ENCODE results near the gene ADARB2.
"Not testable (repeated sequence)": the region's sequence is repeated elsewhere in the genome, so short reads cannot be mapped to it uniquely, and the experiment has no call there.

The ADARB2 gene

GRCh38 chr10:1232164-1232911 is 505.0 kb downstream of the ADARB2 start:
- DNase-seq, result no peak

GRCh38 chr10:1230592-1231275 is 506.6 kb downstream of the ADARB2 start:
- no peak for DNase-seq

DNA sequence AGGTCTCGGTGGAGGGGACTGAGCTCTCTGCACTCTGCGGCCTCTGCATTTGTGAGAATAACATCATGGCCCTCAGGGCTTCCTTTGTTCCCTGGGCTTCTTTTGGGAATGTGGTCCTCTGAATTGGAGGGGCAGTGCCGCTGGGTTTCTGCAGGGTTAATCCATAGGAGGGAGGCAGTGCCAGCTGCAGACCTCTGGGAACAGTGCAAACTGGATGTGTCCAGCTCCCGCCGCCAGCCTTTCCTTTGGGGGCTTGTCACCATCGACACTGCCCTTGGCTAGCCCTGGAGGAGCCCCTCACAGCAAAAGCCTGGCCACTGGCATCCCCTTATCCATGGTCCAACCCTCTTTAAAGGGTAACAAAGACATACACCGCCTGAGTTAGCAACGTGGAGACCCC is 507.2 kb downstream of the ADARB2 start:
- DNase-seq, result no peak

GRCh38 chr10:1229574-1229973 is 507.8 kb downstream of the ADARB2 start:
- DNase-seq, result no peak

- no peak for DNase-seq
Observed at GRCh38 chr10:1229116-1229515, 508.2 kb downstream of the ADARB2 start.

DNA sequence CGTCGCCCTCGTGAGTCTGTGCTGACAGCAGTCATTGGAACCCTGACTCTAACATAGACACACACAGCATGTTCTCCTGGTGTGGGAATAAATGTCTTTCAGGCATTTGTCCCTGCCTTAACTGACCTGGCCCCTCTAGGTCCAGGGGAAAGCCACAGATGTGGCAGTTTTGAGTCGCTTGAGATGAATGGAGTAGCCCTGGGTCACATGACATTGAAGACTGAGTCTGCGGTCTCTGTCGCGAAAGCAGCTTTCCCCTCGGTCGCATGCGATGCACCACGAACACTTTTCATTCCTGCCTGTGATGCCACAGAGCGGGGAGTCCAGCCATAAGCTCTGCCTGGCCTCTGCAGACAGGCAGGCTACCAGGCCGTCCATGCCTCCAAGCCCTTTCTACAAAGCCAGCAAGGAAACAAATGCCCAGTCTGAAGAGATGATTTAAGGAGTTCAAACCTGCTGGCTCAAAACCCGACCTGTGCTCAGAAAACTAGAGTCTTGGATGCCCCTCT is 508.8 kb downstream of the ADARB2 start:
- DNase-seq, result no peak

GRCh38 chr10:1227510-1228402 is 509.6 kb downstream of the ADARB2 start:
- no peak for DNase-seq

- DNase-seq, result not testable (repeated sequence)
Observed at GRCh38 chr10:1226907-1227306, 510.4 kb downstream of the ADARB2 start.

DNA sequence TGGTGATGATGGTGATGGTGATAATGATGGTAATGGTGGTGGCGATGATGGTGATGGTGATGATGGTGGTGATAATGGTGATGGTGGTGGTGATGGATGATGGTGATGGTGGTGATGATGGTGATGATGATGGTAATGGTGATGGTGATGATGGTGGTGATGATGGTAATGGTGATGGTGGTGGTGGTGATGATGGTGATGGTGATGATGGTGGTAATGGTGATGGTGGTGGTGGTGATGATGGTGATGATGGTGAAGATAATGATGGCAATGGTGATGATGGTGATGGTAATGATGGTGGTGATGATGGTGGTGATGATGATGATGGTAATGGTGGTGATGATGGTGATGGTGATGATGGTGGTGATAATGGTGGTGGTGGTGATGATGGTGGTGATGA is 517.5 kb downstream of the ADARB2 start:
- not testable (repeated sequence) for DNase-seq

- no peak for DNase-seq
Observed at GRCh38 chr10:1217661-1218060, 519.7 kb downstream of the ADARB2 start.

- no peak for DNase-seq
Observed at GRCh38 chr10:1217237-1217587, 520.1 kb downstream of the ADARB2 start.

DNA sequence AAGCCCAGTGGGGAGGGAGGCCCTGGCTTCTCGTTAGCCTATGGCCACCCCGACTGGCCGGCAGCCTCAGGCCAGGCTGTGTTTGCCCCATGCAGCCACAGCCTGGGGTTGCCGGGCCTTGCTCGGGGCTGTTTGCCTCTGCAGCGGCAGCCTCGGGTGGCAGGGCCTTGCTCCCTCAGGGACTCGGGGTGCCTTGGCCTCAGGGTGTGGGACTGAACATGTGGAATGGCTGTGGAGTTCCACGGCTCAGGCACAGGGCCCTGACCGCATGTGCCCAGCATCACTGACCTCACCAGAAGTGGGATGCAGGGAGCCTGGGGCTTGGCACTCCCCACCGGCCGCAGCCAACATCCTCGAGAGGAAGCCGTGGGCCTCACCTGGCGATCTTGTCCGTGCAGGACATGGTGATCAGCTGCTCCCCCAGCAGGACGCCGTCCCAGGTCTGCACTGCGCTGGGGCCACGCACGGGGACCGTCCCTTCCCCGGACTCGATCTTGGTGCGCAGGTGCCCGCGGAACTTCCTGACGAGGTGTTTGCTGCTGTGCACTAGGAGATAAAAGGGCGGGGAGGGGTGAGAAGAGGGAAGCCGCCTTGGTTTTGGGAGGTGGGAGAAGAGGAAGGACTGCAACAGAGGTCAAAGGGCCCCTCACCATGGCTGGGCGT is 520.6 kb downstream of the ADARB2 start:
- no peak for DNase-seq

- no peak for DNase-seq
Observed at GRCh38 chr10:1215862-1216573, 521.3 kb downstream of the ADARB2 start.

DNA sequence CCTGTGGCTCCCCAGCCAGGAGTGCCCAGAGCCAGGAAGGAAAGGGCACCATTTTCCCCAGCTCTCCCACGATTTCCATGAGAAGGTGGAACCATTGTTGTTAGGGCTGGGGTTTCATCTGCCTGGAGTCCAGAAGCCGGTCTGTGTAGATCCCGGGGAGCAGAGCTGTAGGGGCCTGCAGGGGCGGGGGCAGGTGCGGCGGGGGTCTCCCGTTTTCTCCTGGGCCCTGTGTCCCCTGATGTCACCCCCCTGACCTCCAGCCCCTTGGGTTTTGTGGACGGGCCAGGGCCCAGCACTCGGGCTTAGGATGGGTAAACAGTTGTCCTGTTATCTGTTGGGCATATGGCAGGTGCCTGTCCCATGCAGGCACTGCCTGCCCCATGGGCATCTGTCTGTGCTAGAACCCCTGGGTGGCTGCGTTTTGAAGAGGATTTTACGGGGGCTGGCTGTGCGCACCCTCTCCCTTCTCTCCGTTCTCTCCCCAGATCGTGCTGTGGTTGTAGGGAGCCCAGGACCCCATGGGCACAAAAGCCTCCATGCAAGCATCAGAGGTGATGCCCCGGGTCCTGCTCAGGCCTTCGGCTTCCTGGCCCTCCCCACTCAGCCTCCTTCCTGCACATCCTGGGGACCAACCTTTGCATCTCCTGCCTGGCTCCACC is 522.3 kb downstream of the ADARB2 start:
- no peak for DNase-seq

DNA sequence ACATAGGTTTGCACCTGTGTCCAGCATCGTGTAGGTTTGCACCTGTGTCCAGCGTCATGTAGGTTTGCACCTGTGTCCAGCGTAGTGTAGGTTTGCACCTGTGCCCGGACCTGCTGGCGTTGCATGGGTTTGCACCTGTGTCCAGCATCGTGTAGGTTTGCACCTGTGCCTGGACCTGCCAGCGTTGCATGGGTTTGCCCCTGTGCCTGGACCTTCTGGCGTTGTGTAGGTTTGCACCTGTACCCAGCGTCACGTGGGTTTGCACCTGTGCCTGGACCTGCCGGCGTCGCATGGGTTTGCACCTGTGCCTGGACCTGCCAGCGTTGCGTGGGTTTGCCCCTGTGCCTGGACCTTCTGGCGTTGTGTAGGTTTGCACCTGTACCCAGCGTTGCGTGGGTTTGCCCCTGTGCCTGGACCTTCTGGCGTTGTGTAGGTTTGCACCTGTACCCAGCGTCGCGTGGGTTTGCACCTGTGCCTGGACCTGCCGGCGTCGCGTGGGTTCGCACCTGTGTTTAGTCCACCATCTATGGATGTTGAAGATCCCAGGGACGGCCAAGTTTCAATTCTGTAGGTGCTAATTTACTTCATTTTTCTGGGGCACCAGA is 523.2 kb downstream of the ADARB2 start:
- no peak for DNase-seq

GRCh38 chr10:1213252-1214070 is 523.9 kb downstream of the ADARB2 start:
- no peak for DNase-seq

- no peak for DNase-seq
Observed at GRCh38 chr10:1212571-1213141, 524.7 kb downstream of the ADARB2 start.

- DNase-seq, result no peak
Observed at GRCh38 chr10:1211844-1212570, 525.3 kb downstream of the ADARB2 start.

- no peak for DNase-seq
Observed at GRCh38 chr10:1210667-1211066, 526.7 kb downstream of the ADARB2 start.

Measured in activated CD4-positive, alpha-beta T cell treated with anti-CD3 and anti-CD28 coated beads, Interleukin-2, amount 50 U/mL, for 48 hours (primary cell).